Astrocyte (in vitro differentiated cells and primary cell): ENCODE measurements around the gene ARNT2.

Experiments used
- CTCF ChIP-seq: IDR thresholded peaks from 2 replicates; pipeline ENCODE4 v1.5.1; 2011; ENCODE audit warnings: low read depth, mild to moderate bottlenecking, inconsistent platforms, low read length, moderate library complexity; ENCODE audit not compliant: insufficient read depth
- EZH2 ChIP-seq: IDR thresholded peaks from 2 replicates; pipeline ENCODE4 v1.6.1; 2012; ENCODE audit warnings: mild to moderate bottlenecking, low read length, inconsistent platforms; ENCODE audit not compliant: insufficient read depth

- no peak for TF ChIP-seq CTCF
- no peak for TF ChIP-seq EZH2
Observed at GRCh38 chr15:80578206-80578595, 174.0 kb downstream of the ARNT2 start.
